Activated gamma-delta T cell treated with anti-CD3 and anti-CD28 coated beads, Interleukin-2, amount 50 U/mL, for 16 hours (primary cell): ENCODE data around the gene GABRB1.

Source experiments
- DNase-seq: peaks from one replicate; pipeline ENCODE4 v3.0.0-alpha.2; 2020; ENCODE audit warnings: low read depth

GABRB1 gene

GRCh38 chr4:47118192-47118929, 87.0 kb downstream of the GABRB1 start:
- no peak for DNase-seq

DNA sequence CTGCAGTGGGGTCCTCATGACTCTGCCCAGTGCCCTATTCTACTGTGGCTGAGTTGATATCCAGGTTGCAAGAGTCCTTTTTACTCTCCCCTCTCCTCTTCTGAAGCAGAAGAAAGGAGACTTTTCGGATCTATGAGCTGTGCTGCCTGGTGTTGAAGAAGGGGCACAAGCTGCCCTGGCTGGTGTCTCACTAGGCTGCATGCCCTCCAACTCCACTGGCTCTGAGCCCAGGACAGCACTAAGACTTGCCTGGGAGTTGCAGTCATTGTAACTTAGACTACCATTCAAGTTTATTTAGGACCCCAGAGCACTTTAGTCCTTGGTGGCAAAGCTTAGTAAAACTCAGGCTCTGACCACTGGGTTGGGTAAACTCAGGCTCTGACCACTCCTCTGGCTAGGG, 89.4 kb downstream of the GABRB1 start:
- no peak for DNase-seq

DNA sequence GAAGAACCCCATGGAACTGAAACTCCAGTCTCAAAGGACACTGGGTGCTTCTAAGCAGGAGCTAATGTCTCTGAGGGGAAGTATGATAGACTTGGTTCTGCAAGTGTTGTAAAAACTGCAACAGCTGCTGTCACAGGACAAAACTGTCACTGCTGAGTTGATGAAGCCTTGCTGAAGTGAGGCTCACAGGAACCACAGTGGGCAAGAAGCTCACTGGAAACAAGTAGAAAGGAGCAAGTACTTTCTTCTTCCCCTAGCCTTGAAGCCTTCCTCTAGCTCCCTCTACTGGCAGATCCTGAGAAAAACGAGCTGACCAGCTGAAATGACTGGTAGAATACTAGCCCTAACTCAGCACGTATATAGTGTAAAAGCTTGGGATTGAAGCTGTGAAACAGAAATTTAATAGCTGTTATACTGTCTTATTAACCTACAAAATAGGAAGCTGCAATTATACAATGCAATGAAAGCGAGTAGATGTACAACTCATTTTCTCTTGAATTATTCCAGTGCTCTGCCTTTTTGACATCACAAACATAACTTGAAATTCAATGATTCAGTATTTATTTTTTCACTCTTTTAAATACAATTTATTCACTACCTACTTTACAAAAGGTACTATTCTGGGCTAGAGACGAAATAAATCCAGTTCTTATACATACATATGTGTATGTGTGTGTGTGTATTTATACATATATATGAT, 91.4 kb downstream of the GABRB1 start:
- DNase-seq = peak; percentile 1

GRCh38 chr4:47128991-47129390, 97.6 kb downstream of the GABRB1 start:
- DNase-seq = no peak

DNA sequence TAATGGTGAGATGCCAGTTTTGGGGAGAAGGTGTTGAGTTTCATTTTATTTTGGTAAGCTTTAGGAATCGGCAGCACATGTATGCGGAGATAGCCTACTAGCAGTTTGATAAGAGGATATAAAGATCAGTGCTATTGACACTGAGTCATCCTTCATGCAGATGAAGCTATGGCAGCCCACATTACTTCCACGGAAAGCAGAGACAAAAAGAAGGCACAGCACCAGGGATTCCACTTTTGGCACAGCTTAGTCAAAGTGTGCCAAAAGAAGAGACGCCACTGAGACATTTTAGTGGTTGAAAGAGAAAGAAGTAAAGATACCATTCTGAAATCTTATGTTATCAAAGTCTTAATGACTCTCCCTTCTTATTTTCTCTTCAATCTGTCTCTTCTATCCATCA, 103.8 kb downstream of the GABRB1 start:
- no peak for DNase-seq

- no peak for DNase-seq
These were observed 111.9 kb downstream of the GABRB1 start for GRCh38 chr4:47143261-47143660.

DNA sequence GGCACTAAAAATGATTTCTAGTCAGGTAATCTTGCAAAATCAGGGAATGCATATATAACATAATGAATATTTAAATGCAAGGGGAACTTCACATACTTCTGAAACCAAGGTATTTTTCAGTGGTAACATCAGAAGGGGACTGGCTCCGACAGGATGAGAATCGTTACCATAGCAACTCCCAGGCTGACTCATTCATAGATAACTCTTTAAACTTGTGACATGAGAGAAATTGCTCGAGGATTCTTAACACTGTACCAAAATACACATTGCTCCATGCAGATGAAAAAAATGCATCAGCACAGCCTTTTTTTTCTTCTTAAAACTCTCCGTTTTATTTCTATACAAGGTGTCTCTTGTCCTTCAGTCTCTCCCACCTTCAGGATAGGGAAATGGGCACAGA, 114.3 kb downstream of the GABRB1 start:
- DNase-seq = no peak

GRCh38 chr4:47154816-47155370, 123.5 kb downstream of the GABRB1 start:
- DNase-seq = no peak

DNA sequence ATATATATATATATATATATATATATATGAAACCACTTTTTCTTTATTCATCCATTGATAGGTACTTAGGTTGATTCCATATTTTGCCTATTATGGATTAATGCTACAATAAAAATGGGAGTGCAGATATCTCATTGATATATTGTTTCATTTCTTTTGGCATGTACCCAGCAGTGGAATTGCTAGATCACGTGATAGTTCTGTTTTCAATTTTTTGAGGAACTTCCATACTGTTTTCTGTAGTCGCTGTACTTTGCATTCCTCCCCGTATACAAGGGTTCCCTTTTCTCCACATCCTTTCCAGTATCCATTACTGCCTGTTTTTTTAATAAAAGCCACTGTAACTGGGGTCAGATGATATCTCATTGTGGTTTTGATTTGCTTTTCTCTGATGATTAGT, 124.6 kb downstream of the GABRB1 start:
- no peak for DNase-seq

GRCh38 chr4:47160095-47160494, 128.7 kb downstream of the GABRB1 start:
- no peak for DNase-seq

DNA sequence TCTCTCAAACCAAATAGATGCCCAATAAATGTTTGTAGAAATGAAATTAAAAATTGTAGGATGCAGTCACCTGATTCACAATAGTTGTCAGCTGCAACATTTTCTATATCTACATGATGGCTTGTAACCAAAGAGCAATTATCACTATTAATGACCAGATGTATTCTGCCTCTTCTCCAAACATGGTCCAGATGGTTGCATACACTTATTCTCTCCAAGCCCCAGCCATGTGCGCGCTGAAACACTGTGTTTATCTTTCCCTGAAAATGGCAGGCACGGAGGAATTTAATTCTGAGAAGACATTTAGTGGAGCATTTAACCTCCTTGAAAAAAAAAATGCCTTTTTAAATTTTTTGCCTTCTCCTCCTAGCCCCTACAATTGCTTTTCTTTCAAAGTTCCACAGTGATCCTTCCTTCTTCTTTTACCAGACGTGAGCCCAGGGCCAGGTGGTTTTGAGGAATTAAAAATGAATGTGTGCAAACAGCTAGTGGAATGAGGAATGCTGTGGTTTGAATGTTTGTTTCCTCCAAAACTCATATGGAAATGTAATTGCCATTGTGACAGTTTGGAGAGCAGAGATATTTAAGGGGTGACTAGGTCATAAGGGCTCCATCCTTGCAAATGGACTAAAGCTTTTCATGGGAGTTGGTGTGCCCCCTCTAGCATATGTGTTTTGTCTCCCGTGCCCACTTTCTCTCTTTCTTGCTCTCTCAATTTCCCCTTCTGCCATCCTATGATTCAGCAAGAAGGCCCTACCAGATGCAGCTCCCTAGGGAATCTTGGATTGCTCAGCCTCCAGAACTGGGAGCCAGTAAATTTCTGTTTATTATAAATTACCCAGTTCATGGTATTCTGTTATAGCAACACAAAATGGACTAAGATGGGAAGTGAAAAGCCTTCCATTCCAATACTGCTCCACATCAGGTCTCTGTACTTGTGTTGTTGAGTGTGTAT, 136.0 kb downstream of the GABRB1 start:
- DNase-seq = no peak

GRCh38 chr4:47184083-47184482, 152.7 kb downstream of the GABRB1 start:
- no peak for DNase-seq

DNA sequence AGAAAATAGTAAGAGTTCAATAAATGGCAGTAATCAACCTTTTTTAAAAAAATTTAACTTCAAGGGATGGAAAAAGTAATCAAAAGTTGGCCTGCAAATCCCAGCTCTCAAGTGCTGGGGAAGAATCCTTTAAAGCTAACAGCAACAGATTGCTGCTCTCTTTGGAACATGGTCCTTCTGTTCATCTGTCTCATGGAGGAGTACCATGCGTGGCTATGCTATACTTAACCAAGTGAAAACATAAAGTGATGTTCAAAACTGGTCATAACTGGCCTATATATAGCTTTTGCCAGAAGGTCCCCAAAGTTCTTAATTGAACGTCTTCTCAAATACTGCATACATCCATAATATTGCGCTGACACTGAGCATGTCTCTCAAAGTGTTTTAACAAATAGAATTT, 154.4 kb downstream of the GABRB1 start:
- DNase-seq = no peak

DNA sequence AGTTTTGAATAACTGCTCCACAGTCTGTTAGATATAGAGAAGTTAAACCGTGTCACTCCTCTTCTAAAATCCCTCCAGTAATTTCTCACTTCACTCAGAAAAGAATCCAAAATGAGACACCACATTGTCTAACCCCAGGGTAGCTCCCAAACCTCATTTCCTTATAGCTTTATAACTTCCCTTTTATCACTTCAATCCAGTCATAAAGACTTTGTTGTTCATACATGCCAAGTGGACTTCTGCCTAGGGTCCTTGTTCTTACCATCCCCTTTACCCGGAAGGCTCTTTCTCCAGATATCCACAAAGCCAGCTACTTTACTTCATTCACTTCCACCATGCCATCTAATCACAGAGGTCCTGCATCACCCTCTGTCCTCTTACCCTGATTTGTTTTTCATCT, 156.2 kb downstream of the GABRB1 start:
- no peak for DNase-seq

GRCh38 chr4:47193179-47193578, 161.8 kb downstream of the GABRB1 start:
- no peak for DNase-seq

GRCh38 chr4:47194036-47194737, 162.8 kb downstream of the GABRB1 start:
- no peak for DNase-seq

DNA sequence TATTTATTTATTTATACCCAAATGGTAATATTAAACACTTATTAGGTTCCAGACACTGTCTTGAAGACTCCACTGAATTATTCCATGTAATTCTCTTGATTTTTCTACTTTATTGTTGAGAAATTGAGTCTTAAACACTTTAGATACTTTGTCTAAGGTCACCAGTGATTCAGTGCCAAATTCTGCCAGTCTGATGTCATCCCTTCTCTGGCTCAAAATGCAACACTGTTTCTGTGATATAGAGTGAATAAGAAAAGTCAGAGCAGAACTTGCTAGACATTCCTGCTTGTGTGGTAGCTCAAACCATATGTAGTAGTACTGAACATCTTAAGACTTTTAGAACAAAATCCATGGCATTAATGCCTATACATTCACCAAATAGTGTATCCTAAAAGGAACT, 164.3 kb downstream of the GABRB1 start:
- DNase-seq = no peak

DNA sequence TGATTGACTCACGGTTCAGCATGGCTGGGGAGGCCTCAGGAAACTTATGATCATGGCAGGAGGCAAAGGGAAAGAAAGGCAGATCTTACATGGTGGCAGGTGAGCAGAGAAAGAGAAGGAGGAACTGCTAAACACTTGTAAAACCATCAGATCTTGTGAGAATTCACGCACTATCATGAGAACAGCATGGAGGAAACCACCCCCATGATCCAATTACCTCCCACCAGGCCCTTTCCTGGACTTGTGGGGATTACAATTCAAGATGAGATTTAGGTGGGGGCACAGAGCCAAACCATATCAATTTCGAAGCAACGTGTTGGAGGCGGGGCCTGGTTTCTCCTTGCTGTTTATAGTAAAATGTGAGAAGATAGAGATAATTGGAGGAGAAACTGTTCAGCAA, 167.4 kb downstream of the GABRB1 start:
- no peak for DNase-seq

GRCh38 chr4:47203593-47203992, 172.2 kb downstream of the GABRB1 start:
- DNase-seq = no peak

DNA sequence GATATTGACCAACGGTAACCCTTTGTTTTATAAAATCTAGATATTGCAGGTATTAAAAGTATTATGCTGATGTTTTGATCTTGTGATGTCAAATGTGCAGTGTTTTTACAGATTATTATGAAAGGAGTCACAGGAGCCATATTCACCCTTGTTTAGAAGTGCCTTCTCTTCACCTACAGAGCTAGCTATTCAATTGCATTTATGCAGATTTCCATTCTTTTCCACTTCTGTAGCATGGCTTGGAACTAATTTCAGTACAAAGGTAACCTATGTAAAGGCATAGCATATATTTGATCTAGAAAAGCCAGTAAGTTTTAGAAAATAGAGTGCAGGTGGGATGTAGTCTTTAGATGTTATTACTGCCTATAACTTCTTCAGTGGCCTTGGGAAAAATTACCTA, 176.2 kb downstream of the GABRB1 start:
- no peak for DNase-seq

DNA sequence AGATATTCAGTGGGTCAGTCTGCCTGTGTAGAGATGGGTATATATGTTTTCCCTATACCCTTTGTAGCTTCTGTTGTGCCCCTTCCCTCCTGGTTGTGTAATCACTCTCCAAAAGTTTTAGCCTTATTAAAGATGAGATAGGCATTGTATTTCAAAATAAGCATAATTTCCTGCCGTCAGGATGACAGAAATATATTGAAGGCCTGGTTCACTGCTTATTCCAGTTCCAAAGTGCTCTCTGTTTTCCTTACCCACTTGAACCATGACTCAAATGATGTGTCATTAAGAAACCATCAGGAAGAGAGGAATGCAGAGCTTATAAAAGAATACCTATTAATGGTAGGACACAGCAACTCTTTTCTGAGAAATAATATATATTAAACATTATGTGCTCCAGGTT, 178.5 kb downstream of the GABRB1 start:
- no peak for DNase-seq

- DNase-seq = no peak
These were observed 179.5 kb downstream of the GABRB1 start for GRCh38 chr4:47210828-47211227.
